Neural crest cell (in vitro differentiated cells): ENCODE measurements around the gene MYCN. TPM values are rescaled to one million over a fixed set of nuclear protein-coding genes. Genes with fewer than 3 reads are reported as not detected.

Experiments used
- DNase-seq: peaks from one replicate; pipeline ENCODE4 v3.0.0; 2021; ENCODE audit warnings: low read depth, mixed read lengths, low spot score
- H3K27ac Mint-ChIP-seq: one replicate; pipeline ENCODE4 v1.8.0; 2021; ENCODE audit warnings: mild to moderate bottlenecking, mixed read lengths; ENCODE audit not compliant: unreplicated experiment
- H3K27me3 Mint-ChIP-seq: 2 replicates; pipeline ENCODE4 v1.8.0; 2021; ENCODE audit warnings: low read depth, mild to moderate bottlenecking, mixed read lengths
- H3K36me3 Mint-ChIP-seq: 2 replicates; pipeline ENCODE4 v1.8.0; 2021; ENCODE audit warnings: low read depth, mild to moderate bottlenecking, mixed read lengths
- H3K4me1 Mint-ChIP-seq: 2 replicates; pipeline ENCODE4 v1.8.0; 2021; ENCODE audit warnings: mixed read lengths
- H3K4me3 Mint-ChIP-seq: one replicate; pipeline ENCODE4 v1.8.0; 2021; ENCODE audit warnings: mild to moderate bottlenecking, mixed read lengths
- H3K9me3 Mint-ChIP-seq: 2 replicates; pipeline ENCODE4 v1.8.0; 2021; ENCODE audit warnings: mixed read lengths
- total RNA-seq: library from RNA; stranded (reverse); gene quantifications from 2 replicates; pipeline ENCODE4 v1.2.1, GENCODE V29; 2021
- TF ChIP-seq, protein P1 (sequence below): fragments of 200-600 bp; sonication (generic); conservative IDR thresholded peaks from 2 replicates; pipeline ENCODE4 v1.5.0; 2021; ENCODE audit warnings: antibody characterized with exemption, mild to moderate bottlenecking

Gene MYCN
- total RNA-seq, 1 donor from 2014 or later = 144 TPM

DNA sequence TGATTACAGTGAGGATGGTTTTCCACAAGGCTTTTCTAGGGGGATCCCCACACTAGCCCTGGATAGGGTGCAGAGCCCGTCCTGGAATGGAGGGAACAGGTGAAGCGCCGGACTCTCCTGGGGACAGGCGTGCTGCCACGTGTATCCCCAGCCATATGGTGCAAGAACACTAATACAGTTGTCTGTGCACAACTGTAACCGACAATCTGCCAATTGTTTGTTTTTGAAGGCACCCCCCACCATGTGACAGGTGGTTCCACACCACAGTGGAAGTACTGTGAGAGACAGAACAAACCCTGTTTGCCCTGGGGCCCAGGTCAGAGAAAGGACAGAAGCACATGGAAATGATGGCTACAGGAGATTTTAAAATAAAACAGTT, 52.9 kb downstream of the MYCN start:
- Mint-ChIP-seq H3K4me1 (peaks cover 46% of the 10 kb centered on the region), H3K27ac (no peak overlapping the region), H3K4me3 (no peak overlapping the region), H3K27me3 (no peaks in the 10 kb centered on the region), H3K36me3 (no peaks in the 10 kb centered on the region), H3K9me3 (no peaks in the 10 kb centered on the region)
- TF ChIP-seq, protein P1, sequence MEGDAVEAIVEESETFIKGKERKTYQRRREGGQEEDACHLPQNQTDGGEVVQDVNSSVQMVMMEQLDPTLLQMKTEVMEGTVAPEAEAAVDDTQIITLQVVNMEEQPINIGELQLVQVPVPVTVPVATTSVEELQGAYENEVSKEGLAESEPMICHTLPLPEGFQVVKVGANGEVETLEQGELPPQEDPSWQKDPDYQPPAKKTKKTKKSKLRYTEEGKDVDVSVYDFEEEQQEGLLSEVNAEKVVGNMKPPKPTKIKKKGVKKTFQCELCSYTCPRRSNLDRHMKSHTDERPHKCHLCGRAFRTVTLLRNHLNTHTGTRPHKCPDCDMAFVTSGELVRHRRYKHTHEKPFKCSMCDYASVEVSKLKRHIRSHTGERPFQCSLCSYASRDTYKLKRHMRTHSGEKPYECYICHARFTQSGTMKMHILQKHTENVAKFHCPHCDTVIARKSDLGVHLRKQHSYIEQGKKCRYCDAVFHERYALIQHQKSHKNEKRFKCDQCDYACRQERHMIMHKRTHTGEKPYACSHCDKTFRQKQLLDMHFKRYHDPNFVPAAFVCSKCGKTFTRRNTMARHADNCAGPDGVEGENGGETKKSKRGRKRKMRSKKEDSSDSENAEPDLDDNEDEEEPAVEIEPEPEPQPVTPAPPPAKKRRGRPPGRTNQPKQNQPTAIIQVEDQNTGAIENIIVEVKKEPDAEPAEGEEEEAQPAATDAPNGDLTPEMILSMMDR = no peak
- no peak for DNase-seq

DNA sequence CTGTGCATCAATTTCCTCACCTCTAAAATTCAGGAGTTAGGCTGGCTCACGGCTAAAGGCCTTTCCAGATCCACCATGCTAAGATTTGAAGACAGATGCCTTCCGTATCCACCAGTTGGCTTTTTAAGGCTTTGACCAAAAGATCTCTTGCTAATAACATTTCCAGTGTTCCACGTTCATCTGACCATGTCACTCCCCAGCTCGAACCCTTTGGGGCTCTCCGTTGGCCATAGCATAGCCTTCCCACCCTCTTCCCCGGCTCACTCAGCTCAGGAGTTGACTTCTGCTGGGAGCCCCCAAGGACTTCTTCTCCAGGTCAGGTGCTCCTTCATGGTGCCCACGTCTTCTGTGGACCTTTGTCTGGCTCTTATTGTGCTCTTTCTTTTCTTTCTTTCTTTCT, 53.3 kb downstream of the MYCN start:
- TF ChIP-seq, protein P1 = no peak
- H3K4me1 Mint-ChIP-seq = peaks cover 43% of the 10 kb centered on the region
- H3K36me3 Mint-ChIP-seq = no peaks in the 10 kb centered on the region
- no peaks in the 10 kb centered on the region for H3K9me3 Mint-ChIP-seq
- no peak for DNase-seq
- H3K4me3 Mint-ChIP-seq = no peak overlapping the region
- H3K27ac Mint-ChIP-seq = no peak overlapping the region
- no peaks in the 10 kb centered on the region for H3K27me3 Mint-ChIP-seq

DNA sequence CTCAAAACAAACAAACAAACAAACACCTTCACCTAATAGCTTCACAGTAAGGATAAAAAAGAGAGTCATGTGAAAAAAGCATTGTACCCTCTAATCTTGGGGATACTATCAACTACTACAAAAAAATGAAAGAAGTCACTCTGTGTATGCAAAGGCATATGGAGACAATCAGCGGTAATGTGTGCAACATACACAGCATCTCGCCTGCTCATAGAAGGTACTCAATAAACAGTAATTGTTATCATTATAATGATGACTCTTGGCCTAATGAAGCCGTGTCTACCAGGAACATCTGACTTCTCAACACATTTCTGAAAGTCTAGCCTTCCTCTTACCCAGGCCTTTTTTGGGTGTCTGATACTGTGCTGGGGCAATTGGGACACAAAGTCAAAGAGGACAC, 55.3 kb downstream of the MYCN start:
- peak overlapping the region; percentile 15 for H3K27ac Mint-ChIP-seq
- no peaks in the 10 kb centered on the region for H3K36me3 Mint-ChIP-seq
- DNase-seq = no peak
- TF ChIP-seq, protein P1 = no peak
- H3K4me3 Mint-ChIP-seq = no peak overlapping the region
- no peaks in the 10 kb centered on the region for H3K9me3 Mint-ChIP-seq
- H3K27me3 Mint-ChIP-seq = no peaks in the 10 kb centered on the region
- H3K4me1 Mint-ChIP-seq = peaks cover 37% of the 10 kb centered on the region
